Stimulated activated CD8-positive, alpha-beta memory T cell treated with anti-CD3 and anti-CD28 coated beads, Interleukin-15, amount 100 ng/mL, for 1 hour (primary cell): ENCODE data around the gene PSTPIP2.
"Not testable (repeated sequence)": the region's sequence is repeated elsewhere in the genome, so short reads cannot be mapped to it uniquely, and the experiment has no call there.

Experiments used
- DNase-seq: peaks from one replicate; pipeline ENCODE4 v3.0.0-alpha.2; 2020; ENCODE audit warnings: low read depth

Gene PSTPIP2

GRCh38 chr18:46070232-46070631 lies 1.8 kb downstream of the PSTPIP2 start:
- DNase-seq: no peak

GRCh38 chr18:46069524-46069923 lies 2.5 kb downstream of the PSTPIP2 start:
- no peak for DNase-seq

- no peak for DNase-seq
These were observed 3.3 kb downstream of the PSTPIP2 start for GRCh38 chr18:46068763-46069162.

GRCh38 chr18:46067438-46068007 lies 4.5 kb downstream of the PSTPIP2 start:
- DNase-seq: no peak

- DNase-seq: no peak
These were observed 9.3 kb downstream of the PSTPIP2 start for GRCh38 chr18:46062781-46063180.

- no peak for DNase-seq
These were observed 10.3 kb downstream of the PSTPIP2 start for GRCh38 chr18:46061796-46062195.

- no peak for DNase-seq
These were observed 10.7 kb downstream of the PSTPIP2 start for GRCh38 chr18:46061387-46061786.

- DNase-seq: no peak
These were observed 11.7 kb downstream of the PSTPIP2 start for GRCh38 chr18:46060359-46060841.

- DNase-seq: no peak
These were observed 16.2 kb downstream of the PSTPIP2 start for GRCh38 chr18:46055838-46056230.

GRCh38 chr18:46054956-46055837 lies 16.9 kb downstream of the PSTPIP2 start:
- no peak for DNase-seq

GRCh38 chr18:46053368-46054095 lies 18.5 kb downstream of the PSTPIP2 start:
- no peak for DNase-seq

GRCh38 chr18:46051731-46052461 lies 20.2 kb downstream of the PSTPIP2 start:
- DNase-seq: no peak

GRCh38 chr18:46050268-46050667 lies 21.8 kb downstream of the PSTPIP2 start:
- no peak for DNase-seq

- no peak for DNase-seq
These were observed 23.4 kb downstream of the PSTPIP2 start for GRCh38 chr18:46048641-46049040.

GRCh38 chr18:46047369-46047768 lies 24.7 kb downstream of the PSTPIP2 start:
- not testable (repeated sequence) for DNase-seq

GRCh38 chr18:46046688-46047087 lies 25.4 kb downstream of the PSTPIP2 start:
- no peak for DNase-seq

GRCh38 chr18:46046126-46046525 lies 25.9 kb downstream of the PSTPIP2 start:
- no peak for DNase-seq

- DNase-seq: no peak
These were observed 29.4 kb downstream of the PSTPIP2 start for GRCh38 chr18:46042571-46043123.

- DNase-seq: no peak
These were observed 31.3 kb downstream of the PSTPIP2 start for GRCh38 chr18:46040747-46041104.

- DNase-seq: no peak
These were observed 31.9 kb downstream of the PSTPIP2 start for GRCh38 chr18:46040033-46040746.
